LNCAP (cell line): Measurements from ENCODE around the gene SLC35B3.

ENCODE experiments used
- TF ChIP-seq, protein P1 (sequence below): fragments of 450-650 bp; IDR thresholded peaks from 2 replicates; pipeline ENCODE4 v1.5.1; 2017; ENCODE audit warnings: mild to moderate bottlenecking

Gene SLC35B3

GRCh38 chr6:8434727-8435092, 635 bp downstream of the SLC35B3 start:
- TF ChIP-seq, protein P1, sequence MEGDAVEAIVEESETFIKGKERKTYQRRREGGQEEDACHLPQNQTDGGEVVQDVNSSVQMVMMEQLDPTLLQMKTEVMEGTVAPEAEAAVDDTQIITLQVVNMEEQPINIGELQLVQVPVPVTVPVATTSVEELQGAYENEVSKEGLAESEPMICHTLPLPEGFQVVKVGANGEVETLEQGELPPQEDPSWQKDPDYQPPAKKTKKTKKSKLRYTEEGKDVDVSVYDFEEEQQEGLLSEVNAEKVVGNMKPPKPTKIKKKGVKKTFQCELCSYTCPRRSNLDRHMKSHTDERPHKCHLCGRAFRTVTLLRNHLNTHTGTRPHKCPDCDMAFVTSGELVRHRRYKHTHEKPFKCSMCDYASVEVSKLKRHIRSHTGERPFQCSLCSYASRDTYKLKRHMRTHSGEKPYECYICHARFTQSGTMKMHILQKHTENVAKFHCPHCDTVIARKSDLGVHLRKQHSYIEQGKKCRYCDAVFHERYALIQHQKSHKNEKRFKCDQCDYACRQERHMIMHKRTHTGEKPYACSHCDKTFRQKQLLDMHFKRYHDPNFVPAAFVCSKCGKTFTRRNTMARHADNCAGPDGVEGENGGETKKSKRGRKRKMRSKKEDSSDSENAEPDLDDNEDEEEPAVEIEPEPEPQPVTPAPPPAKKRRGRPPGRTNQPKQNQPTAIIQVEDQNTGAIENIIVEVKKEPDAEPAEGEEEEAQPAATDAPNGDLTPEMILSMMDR = no peak

GRCh38 chr6:8432614-8433013, 2.7 kb downstream of the SLC35B3 start:
- TF ChIP-seq, protein P1 = no peak

DNA sequence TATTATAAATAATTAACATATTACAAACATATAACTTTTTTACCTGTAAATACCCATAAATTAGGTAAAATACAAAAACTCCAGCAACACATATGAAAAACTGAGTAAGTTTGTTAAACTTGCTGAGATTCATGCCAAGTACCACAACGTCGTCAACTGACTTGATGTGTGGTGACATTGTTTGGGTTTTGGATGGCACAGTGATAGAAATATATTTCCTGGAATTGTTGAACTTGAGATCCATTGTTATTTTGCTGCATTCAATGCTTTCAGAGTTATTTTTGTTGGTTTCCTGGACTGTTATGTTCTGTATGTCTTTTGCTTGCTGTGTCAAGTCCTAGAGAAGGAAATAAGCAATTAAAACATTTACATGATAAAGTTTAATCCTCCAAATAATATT, 5.5 kb downstream of the SLC35B3 start:
- TF ChIP-seq, protein P1 = no peak

DNA sequence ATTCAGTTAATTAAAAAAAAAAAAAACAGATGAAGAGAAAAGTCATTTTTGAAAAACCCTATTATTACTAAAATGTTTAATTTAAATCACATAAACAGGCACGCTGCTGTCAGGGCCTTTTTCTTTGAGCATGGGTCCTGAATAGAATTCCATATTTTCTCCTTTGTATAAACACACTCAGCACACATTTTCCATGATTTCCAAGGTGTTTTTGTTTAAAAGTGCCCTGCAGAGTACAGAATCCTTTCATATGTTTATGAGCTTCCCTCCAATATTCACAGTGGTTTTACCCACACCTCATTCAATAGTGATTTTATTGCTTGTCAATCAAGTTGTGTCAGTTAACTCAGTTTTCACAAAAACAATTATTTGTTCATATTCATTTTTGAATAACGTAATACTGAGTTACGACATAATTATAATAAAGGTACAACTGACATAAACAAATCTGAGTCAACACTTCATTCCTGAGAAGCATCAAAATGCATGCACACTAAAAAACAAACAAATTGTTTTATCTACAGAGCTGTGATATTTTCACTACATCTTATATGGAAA, 15.2 kb downstream of the SLC35B3 start:
- TF ChIP-seq, protein P1 = no peak

DNA sequence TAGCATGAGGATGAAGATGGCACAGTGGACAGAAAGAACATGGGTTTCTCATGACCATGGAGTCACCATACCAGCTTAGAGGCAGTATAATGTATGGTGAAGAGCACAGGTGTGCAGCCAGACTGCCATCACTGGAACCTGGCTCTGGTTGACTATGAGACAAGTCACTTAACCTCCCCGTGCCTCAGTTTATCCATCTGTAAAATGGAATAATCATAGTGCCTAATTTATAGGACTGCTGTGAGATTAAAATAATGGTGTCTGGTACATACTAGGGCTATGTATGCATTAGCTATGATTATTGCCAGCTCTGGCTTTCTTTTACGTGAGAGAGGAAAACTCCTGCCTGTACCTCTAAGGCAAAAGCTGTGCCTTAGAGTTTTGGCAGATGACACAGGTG, 19.4 kb downstream of the SLC35B3 start:
- TF ChIP-seq, protein P1 = no peak

DNA sequence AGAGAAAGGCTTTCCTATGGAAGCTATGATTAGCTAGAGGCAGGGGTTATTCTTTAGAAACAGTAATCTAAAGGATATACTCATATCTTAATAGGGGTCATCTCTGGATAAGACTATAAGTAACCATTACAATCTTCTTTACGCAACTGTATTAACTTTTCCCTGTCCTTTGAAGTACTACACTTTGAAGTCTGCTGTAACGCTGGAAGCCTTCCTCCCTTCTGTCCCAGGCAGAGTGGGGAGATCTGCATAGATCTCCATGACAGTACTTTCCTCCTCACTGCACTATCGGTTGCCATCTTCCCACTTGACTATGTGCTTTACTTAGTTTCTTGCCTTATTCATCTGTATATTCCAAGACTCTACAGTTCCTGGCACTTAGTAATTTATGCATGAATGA, 20.1 kb downstream of the SLC35B3 start:
- TF ChIP-seq, protein P1 = no peak

- TF ChIP-seq, protein P1 = no peak
These were observed 20.5 kb downstream of the SLC35B3 start for GRCh38 chr6:8414844-8415243.

- TF ChIP-seq, protein P1 = no peak
These were observed 32.8 kb downstream of the SLC35B3 start for GRCh38 chr6:8402546-8402945.
